Measurements from ENCODE around the gene SAMD11. TPM values are rescaled to one million over a fixed set of nuclear protein-coding genes. Genes with fewer than 3 reads are reported as not detected.

The SAMD11 gene
- total and polyA plus RNA-seq, 2 of the 13 experiments (the other 11 are each of a cell fraction or from before 2014, with no cell fraction given): 0.11 TPM; not detected in 1

DNA sequence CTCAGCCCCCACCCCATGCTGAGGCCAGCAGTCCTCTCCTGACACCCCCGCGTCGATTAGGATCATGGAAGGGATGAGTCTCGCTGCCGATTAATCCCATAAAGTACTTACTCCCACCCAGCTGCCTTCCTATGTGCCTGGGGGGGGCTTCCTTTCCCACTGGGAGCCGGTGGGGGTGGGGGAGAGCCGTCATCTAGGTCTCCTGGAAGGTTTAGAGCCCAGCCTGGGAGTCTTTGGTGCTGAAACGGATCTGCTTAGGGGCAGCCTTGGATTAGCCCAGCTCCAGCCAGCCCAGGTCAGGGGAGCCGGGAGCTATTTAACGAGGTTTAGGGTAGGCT lies 9.8 kb downstream of the SAMD11 start:
- ChIA-PET POLR2A (no interaction called here), CTCF (ENCODE audit: low intra/inter-chr PET ratio, low total read pairs) (no interaction called here)
- H3K4me3 ChIP-seq (replicated peaks in 1 of 3; ENCODE audit: insufficient read depth in 1 of 3, low read depth in 2 of 3, low read length in 3 of 3): no peak overlapping the region
- no TSS peak for BruUV-seq (replicated peaks)
- no peak for DNase-seq (ENCODE audit: low spot score)
- TF ChIP-seq, protein P1, sequence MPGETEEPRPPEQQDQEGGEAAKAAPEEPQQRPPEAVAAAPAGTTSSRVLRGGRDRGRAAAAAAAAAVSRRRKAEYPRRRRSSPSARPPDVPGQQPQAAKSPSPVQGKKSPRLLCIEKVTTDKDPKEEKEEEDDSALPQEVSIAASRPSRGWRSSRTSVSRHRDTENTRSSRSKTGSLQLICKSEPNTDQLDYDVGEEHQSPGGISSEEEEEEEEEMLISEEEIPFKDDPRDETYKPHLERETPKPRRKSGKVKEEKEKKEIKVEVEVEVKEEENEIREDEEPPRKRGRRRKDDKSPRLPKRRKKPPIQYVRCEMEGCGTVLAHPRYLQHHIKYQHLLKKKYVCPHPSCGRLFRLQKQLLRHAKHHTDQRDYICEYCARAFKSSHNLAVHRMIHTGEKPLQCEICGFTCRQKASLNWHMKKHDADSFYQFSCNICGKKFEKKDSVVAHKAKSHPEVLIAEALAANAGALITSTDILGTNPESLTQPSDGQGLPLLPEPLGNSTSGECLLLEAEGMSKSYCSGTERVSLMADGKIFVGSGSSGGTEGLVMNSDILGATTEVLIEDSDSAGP (CRISPR knock-in tag; IDR thresholded peaks at IDR 0.05; ENCODE audit: borderline replicate concordance): no peak
- no peak for TF ChIP-seq GATA4 (IDR thresholded peaks at IDR 0.05; ENCODE audit: borderline replicate concordance, low read depth)
- TF ChIP-seq, protein P2, sequence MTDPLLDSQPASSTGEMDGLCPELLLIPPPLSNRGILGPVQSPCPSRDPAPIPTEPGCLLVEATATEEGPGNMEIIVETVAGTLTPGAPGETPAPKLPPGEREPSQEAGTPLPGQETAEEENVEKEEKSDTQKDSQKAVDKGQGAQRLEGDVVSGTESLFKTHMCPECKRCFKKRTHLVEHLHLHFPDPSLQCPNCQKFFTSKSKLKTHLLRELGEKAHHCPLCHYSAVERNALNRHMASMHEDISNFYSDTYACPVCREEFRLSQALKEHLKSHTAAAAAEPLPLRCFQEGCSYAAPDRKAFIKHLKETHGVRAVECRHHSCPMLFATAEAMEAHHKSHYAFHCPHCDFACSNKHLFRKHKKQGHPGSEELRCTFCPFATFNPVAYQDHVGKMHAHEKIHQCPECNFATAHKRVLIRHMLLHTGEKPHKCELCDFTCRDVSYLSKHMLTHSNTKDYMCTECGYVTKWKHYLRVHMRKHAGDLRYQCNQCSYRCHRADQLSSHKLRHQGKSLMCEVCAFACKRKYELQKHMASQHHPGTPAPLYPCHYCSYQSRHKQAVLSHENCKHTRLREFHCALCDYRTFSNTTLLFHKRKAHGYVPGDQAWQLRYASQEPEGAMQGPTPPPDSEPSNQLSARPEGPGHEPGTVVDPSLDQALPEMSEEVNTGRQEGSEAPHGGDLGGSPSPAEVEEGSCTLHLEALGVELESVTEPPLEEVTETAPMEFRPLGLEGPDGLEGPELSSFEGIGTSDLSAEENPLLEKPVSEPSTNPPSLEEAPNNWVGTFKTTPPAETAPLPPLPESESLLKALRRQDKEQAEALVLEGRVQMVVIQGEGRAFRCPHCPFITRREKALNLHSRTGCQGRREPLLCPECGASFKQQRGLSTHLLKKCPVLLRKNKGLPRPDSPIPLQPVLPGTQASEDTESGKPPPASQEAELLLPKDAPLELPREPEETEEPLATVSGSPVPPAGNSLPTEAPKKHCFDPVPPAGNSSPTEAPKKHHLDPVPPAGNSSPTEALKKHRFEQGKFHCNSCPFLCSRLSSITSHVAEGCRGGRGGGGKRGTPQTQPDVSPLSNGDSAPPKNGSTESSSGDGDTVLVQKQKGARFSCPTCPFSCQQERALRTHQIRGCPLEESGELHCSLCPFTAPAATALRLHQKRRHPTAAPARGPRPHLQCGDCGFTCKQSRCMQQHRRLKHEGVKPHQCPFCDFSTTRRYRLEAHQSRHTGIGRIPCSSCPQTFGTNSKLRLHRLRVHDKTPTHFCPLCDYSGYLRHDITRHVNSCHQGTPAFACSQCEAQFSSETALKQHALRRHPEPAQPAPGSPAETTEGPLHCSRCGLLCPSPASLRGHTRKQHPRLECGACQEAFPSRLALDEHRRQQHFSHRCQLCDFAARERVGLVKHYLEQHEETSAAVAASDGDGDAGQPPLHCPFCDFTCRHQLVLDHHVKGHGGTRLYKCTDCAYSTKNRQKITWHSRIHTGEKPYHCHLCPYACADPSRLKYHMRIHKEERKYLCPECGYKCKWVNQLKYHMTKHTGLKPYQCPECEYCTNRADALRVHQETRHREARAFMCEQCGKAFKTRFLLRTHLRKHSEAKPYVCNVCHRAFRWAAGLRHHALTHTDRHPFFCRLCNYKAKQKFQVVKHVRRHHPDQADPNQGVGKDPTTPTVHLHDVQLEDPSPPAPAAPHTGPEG (CRISPR knock-in tag; IDR thresholded peaks at IDR 0.05): no peak
- no peak for TF ChIP-seq ZNF7 (CRISPR knock-in tag; IDR thresholded peaks at IDR 0.05)
- TF ChIP-seq, protein P3, sequence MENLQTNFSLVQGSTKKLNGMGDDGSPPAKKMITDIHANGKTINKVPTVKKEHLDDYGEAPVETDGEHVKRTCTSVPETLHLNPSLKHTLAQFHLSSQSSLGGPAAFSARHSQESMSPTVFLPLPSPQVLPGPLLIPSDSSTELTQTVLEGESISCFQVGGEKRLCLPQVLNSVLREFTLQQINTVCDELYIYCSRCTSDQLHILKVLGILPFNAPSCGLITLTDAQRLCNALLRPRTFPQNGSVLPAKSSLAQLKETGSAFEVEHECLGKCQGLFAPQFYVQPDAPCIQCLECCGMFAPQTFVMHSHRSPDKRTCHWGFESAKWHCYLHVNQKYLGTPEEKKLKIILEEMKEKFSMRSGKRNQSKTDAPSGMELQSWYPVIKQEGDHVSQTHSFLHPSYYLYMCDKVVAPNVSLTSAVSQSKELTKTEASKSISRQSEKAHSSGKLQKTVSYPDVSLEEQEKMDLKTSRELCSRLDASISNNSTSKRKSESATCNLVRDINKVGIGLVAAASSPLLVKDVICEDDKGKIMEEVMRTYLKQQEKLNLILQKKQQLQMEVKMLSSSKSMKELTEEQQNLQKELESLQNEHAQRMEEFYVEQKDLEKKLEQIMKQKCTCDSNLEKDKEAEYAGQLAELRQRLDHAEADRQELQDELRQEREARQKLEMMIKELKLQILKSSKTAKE (CRISPR knock-in tag; IDR thresholded peaks at IDR 0.05; ENCODE audit: borderline replicate concordance): no peak
- no peak for TF ChIP-seq ARNT (IDR thresholded peaks at IDR 0.05)
- no peak for TF ChIP-seq MXI1 (IDR thresholded peaks at IDR 0.05; ENCODE audit: borderline replicate concordance, low read depth, low read length)
- no peak for TF ChIP-seq ELF1 (CRISPR knock-in tag; IDR thresholded peaks at IDR 0.05)
- no peak for TF ChIP-seq ZNF720 (CRISPR knock-in tag; IDR thresholded peaks at IDR 0.05)
- TF ChIP-seq XBP1 (CRISPR knock-in tag; IDR thresholded peaks at IDR 0.05): no peak
- in situ Hi-C loops (cut with HindIII; ENCODE audit: extremely low pct_ligation_motif_present, low pct_unique_long_range_greater_than_20kb) (no loop called here), intact Hi-C loops (cut with micrococcal nuclease; ENCODE audit: unreplicated experiment) (no loop called here)
- H2AFZ ChIP-seq (ENCODE audit: low read length): no peak overlapping the region
- no peaks in the 10 kb centered on the region for H3K79me2 ChIP-seq (ENCODE audit: insufficient read depth, low read length)
- no peak overlapping the region for H3K4me2 ChIP-seq (ENCODE audit: low read depth, low read length)
- H3K4me1 ChIP-seq (ENCODE audit: insufficient read depth, low read length): peaks cover 6% of the 10 kb centered on the region
- H3K27me3 ChIP-seq (ENCODE audit: control insufficient read depth in 1 of 2, insufficient read depth in 2 of 2, low read length in 2 of 2): peaks cover 28 to 86% of the 10 kb centered on the region in 2 experiments
- 0% methylated on average over 3 of the region's 10 CpGs for WGBS (ENCODE audit: low lambda C conversion rate)
- H4K20me1 ChIP-seq (ENCODE audit: insufficient read depth, low read length): no peaks in the 10 kb centered on the region
- H3K9ac ChIP-seq (ENCODE audit: insufficient read depth, low read depth, low read length): no peak overlapping the region
- no peak for FAIRE-seq
- ATAC-seq: no peak
- H3K27ac ChIP-seq (ENCODE audit: extremely low read length, insufficient read depth, low read length): no peak overlapping the region
- H3K36me3 ChIP-seq (replicated peaks in 1 of 2; ENCODE audit: control insufficient read depth in 1 of 2, insufficient read depth in 2 of 2, low read length in 2 of 2): no peaks in the 10 kb centered on the region
- H3K9me3 ChIP-seq (ENCODE audit: low read length): no peaks in the 10 kb centered on the region

Measured in HepG2 (cell line).